ENCODE measurements around the gene HDAC4. TPM values are rescaled to one million over a fixed set of nuclear protein-coding genes. Genes with fewer than 3 reads are reported as not detected.

HDAC4 gene
- polyA plus RNA-seq, 1 experiment, result 4.4 TPM

- Histone ChIP-seq H3K4me3 (ENCODE audit: low read depth, low read length) (no peak overlapping the region), H3K27me3 (ENCODE audit: control insufficient read depth, insufficient read depth, low read length) (peaks cover 19% of the 10 kb centered on the region), H3K36me3 (ENCODE audit: control insufficient read depth, insufficient read depth, low read length) (no peaks in the 10 kb centered on the region)
- no peak for DNase-seq (ENCODE audit: low read depth)
- CTCF ChIA-PET, result no interaction called here
- POLR2A ChIA-PET, result no interaction called here
- no peak for TF ChIP-seq CTCF (IDR thresholded peaks at IDR 0.05; ENCODE audit: insufficient read depth, low read depth, low read length)
Measured at GRCh38 chr2:239015901-239016675, 384.7 kb downstream of the HDAC4 start.

GRCh38 chr2:239015218-239015900 lies 385.5 kb downstream of the HDAC4 start:
- no peak for DNase-seq (ENCODE audit: low read depth)
- peaks cover 19% of the 10 kb centered on the region for H3K27me3 ChIP-seq (ENCODE audit: control insufficient read depth, insufficient read depth, low read length)
- ChIA-PET POLR2A (no interaction called here), CTCF (no interaction called here)
- no peaks in the 10 kb centered on the region for H3K36me3 ChIP-seq (ENCODE audit: control insufficient read depth, insufficient read depth, low read length)
- no peak for TF ChIP-seq CTCF (IDR thresholded peaks at IDR 0.05; ENCODE audit: insufficient read depth, low read depth, low read length)
- H3K4me3 ChIP-seq (ENCODE audit: low read depth, low read length), result no peak overlapping the region

- no peak overlapping the region for H3K4me3 ChIP-seq (ENCODE audit: low read depth, low read length)
- no peak for TF ChIP-seq CTCF (IDR thresholded peaks at IDR 0.05; ENCODE audit: insufficient read depth, low read depth, low read length)
- H3K36me3 ChIP-seq (ENCODE audit: control insufficient read depth, insufficient read depth, low read length), result no peaks in the 10 kb centered on the region
- ChIA-PET CTCF (no interaction called here), POLR2A (no interaction called here)
- no peak for DNase-seq (ENCODE audit: low read depth)
- peaks cover 19% of the 10 kb centered on the region for H3K27me3 ChIP-seq (ENCODE audit: control insufficient read depth, insufficient read depth, low read length)
Measured at GRCh38 chr2:239014458-239015217, 386.2 kb downstream of the HDAC4 start.

GRCh38 chr2:239013678-239013976 lies 387.2 kb downstream of the HDAC4 start:
- TF ChIP-seq CTCF (IDR thresholded peaks at IDR 0.05; ENCODE audit: insufficient read depth, low read depth, low read length), result no peak
- CTCF ChIA-PET, result no interaction called here
- no peak for DNase-seq (ENCODE audit: low read depth)
- H3K36me3 ChIP-seq (ENCODE audit: control insufficient read depth, insufficient read depth, low read length), result no peaks in the 10 kb centered on the region
- POLR2A ChIA-PET, result no interaction called here
- no peak overlapping the region for H3K4me3 ChIP-seq (ENCODE audit: low read depth, low read length)
- peaks cover 19% of the 10 kb centered on the region for H3K27me3 ChIP-seq (ENCODE audit: control insufficient read depth, insufficient read depth, low read length)
